ENCODE data around the gene SHISA3.

Gene SHISA3

DNA sequence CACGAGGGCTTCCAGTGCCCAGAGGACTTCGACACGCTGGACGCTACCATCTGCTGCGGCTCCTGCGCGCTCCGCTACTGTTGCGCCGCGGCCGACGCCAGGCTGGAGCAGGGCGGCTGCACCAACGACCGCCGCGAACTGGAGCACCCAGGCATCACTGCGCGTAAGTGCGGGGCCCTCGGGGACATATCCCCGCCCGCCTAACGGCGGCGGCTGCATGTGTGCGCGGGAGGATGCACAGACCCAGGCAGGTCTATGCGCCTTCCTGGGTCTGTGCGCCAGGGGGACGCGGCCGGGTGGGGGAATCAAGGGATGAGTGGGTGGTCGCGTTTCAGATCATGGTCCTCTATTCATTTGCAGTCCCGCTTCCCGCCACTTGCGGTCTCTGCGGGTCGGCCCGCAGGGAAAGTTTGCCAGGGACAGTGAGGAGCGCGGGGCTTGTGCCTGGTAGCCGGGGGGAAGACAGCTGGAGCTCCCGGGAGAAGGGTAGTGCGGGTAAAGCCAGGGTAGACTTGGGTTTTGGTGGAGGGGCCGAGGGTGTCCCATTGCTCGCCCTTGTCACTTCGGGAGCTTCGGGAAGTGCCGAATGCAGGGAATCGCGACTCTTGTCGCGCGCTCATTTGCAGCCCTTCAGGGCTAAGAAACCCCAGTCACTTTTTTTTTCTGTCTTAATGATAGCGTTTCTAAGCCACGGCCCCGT, 1.0 kb downstream of the SHISA3 start:
- DNase-seq (ENCODE audit: extremely low read depth, low read depth): no peak

DNA sequence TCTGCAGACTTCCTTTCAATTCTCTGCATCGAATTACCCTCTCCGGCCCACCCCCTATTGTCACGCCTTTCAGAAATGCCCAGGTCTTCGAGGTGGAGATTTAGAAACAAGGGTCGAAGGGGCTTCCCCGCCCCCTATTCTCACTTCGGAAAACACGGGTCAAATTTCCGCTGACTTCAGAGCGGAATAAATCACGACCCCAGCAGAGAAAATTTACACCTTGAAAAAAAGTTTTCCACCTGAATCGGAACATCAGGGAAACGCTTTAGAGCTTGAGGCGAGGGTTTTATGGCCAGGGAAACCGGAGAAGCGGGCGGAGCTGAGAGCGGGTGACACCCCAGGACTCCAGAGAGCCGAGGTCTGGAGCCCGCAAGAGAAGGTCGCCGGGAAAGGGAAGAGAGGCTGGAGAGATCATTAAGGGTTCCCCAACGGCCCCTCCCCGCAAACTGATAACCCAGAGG, 1.6 kb downstream of the SHISA3 start:
- no peak overlapping the region for H3K4me3 ChIP-seq (replicated peaks; ENCODE audit: low read depth, low read length)
- DNase-seq (ENCODE audit: extremely low read depth, low read depth): no peak
- TF ChIP-seq, protein P1, sequence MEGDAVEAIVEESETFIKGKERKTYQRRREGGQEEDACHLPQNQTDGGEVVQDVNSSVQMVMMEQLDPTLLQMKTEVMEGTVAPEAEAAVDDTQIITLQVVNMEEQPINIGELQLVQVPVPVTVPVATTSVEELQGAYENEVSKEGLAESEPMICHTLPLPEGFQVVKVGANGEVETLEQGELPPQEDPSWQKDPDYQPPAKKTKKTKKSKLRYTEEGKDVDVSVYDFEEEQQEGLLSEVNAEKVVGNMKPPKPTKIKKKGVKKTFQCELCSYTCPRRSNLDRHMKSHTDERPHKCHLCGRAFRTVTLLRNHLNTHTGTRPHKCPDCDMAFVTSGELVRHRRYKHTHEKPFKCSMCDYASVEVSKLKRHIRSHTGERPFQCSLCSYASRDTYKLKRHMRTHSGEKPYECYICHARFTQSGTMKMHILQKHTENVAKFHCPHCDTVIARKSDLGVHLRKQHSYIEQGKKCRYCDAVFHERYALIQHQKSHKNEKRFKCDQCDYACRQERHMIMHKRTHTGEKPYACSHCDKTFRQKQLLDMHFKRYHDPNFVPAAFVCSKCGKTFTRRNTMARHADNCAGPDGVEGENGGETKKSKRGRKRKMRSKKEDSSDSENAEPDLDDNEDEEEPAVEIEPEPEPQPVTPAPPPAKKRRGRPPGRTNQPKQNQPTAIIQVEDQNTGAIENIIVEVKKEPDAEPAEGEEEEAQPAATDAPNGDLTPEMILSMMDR (IDR thresholded peaks at IDR 0.05; ENCODE audit: low read depth, low read length, missing control alignments): no peak

More for the DNA sequence above, 1.0 kb downstream of the SHISA3 start:
- TF ChIP-seq, protein P1 (IDR thresholded peaks at IDR 0.05; ENCODE audit: low read depth, low read length, missing control alignments): no peak
- H3K4me3 ChIP-seq (replicated peaks; ENCODE audit: low read depth, low read length): no peak overlapping the region

DNA sequence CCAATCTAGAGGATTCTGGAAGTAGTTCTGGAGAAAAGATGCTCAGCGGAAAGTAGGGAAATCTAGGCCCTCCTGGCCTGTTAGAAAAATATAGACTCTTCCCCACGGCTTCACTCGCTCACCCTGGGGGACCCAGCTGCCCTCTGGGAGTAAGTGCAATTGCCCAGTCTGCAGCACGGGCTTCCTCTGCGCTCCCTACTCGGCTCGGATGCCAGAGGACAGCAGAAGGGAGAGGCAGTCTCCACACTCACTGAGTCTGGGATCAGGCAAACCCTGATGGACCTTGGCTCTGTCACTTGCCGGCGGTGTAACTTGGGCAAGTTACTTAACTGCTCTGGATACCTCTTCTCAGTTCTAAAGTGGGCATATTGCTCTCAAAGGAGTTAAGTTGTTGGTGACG, 2.1 kb downstream of the SHISA3 start:
- TF ChIP-seq, protein P1 (IDR thresholded peaks at IDR 0.05; ENCODE audit: low read depth, low read length, missing control alignments): no peak
- DNase-seq (ENCODE audit: extremely low read depth, low read depth): no peak

DNA sequence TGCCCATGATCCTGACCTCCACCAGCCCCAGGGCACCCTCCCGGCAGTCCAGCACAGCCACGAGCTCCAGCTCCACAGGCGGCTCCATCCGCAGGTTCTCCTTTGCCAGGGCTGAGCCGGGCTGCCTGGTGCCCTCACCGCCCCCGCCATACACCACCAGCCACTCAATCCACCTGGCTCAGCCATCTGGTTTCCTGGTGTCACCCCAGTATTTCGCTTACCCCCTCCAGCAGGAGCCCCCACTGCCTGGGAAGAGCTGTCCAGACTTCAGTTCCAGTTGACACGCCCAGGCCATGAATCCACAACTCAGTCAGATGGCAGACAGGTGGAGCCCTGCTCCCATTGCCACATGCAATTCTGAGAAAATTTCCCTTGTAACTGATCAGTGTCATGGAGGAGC, 3.9 kb downstream of the SHISA3 start:
- TF ChIP-seq, protein P1 (IDR thresholded peaks at IDR 0.05; ENCODE audit: low read depth, low read length, missing control alignments): no peak
- DNase-seq (ENCODE audit: extremely low read depth, low read depth): no peak
- no peak overlapping the region for H3K4me3 ChIP-seq (replicated peaks; ENCODE audit: low read depth, low read length)

More for the DNA sequence above, 2.1 kb downstream of the SHISA3 start:
- H3K4me3 ChIP-seq (replicated peaks; ENCODE audit: low read depth, low read length): no peak overlapping the region

DNA sequence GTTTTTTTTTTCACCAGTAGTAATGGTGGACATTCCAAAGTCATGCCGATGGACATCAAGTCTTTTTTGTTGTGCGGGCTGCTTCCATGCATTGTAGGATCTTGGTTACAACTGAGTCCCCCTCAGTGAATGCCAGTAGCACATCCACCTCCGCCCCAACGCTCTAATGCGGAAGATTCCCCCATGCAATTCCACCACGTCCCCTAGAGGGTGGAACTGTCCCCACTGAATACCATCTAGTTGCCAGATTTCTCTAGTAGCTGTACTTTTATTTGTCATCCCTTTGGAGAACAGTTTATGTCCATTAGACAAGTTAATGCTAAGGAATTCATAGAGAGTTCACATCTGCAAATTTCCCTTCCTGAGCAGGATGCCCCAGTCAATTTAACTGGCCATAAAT, 6.7 kb downstream of the SHISA3 start:
- DNase-seq (ENCODE audit: extremely low read depth, low read depth): no peak
- H3K4me3 ChIP-seq (replicated peaks; ENCODE audit: low read depth, low read length): no peak overlapping the region
- TF ChIP-seq, protein P1 (IDR thresholded peaks at IDR 0.05; ENCODE audit: low read depth, low read length, missing control alignments): no peak

DNA sequence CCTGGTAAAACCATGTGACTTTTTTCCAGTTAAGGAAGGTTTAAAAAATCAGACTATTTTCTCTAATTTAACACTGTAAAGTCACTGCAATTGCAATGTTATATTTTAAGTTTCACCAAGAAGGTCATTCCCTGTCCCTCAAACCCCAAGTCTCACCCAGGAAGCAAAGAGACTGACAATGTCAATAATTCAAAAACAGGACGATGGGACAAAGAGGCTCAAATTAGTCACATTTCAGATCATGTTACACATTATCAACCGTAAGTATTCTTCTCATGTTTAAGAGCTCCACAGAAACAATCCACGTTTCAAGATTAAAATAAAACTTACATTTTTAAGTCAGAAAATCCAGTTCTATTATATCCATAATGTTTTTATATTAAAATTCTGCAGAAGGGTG, 13.2 kb downstream of the SHISA3 start:
- DNase-seq (ENCODE audit: extremely low read depth, low read depth): no peak
- TF ChIP-seq, protein P1 (IDR thresholded peaks at IDR 0.05; ENCODE audit: low read depth, low read length, missing control alignments): no peak
- H3K4me3 ChIP-seq (replicated peaks; ENCODE audit: low read depth, low read length): no peak overlapping the region

DNA sequence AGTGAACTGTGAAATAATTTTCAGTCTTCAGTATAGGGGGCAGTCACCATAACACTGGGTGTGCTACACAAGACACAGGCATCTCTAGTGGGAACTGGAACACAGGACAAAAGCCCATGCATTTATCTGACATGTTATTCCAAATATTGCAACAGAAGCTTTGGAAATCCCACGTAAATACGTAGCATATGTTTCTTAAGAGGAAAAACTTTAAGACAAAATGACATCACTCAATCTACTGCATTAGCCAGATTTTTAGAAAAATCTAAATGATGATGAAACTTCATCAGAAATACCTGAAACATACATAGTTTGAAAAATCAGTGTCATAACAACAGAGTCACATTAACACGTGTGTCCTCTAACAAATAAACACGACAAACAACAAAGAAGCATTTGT, 14.5 kb downstream of the SHISA3 start:
- DNase-seq (ENCODE audit: extremely low read depth, low read depth): no peak
- TF ChIP-seq, protein P1 (IDR thresholded peaks at IDR 0.05; ENCODE audit: low read depth, low read length, missing control alignments): no peak
- H3K4me3 ChIP-seq (replicated peaks; ENCODE audit: low read depth, low read length): no peak overlapping the region
